Neuron (in vitro differentiated cells): ENCODE measurements around the gene CCR7.
"Not testable (repeated sequence)": the region's sequence is repeated elsewhere in the genome, so short reads cannot be mapped to it uniquely, and the experiment has no call there.

Source experiments
- H2AFZ ChIP-seq: one replicate; pipeline ENCODE4 v1.6.1; 2013; ENCODE audit warnings: low read depth, mild to moderate bottlenecking, inconsistent platforms, low read length, moderate library complexity
- H3K27me3 ChIP-seq: one replicate; pipeline ENCODE4 v1.6.1; 2013; ENCODE audit warnings: low read length; ENCODE audit not compliant: insufficient read depth
- H3K36me3 ChIP-seq: one replicate; pipeline ENCODE4 v1.6.1; 2013; ENCODE audit warnings: low read length; ENCODE audit not compliant: insufficient read depth
- H3K4me1 ChIP-seq: one replicate; pipeline ENCODE4 v1.6.1; 2013; ENCODE audit warnings: low read length; ENCODE audit not compliant: insufficient read depth
- H3K4me3 ChIP-seq: 2 replicates; pipeline ENCODE4 v1.5.1; 2013; ENCODE audit warnings: mild to moderate bottlenecking, low read length, moderate library complexity
- H3K9me3 ChIP-seq: one replicate; pipeline ENCODE4 v1.6.1; 2013; ENCODE audit warnings: low read length

The CCR7 gene

GRCh38 chr17:40602445-40603443 lies 37.5 kb upstream of the CCR7 start:
- Histone ChIP-seq H3K36me3 (no peaks in the 10 kb centered on the region), H3K27me3 (peaks cover 11% of the 10 kb centered on the region), H3K4me1 (no peaks in the 10 kb centered on the region), H2AFZ (no peak overlapping the region), H3K9me3 (no peaks in the 10 kb centered on the region), H3K4me3 (no peak overlapping the region)

GRCh38 chr17:40600486-40601046 lies 35.3 kb upstream of the CCR7 start:
- H3K9me3 ChIP-seq, result no peaks in the 10 kb centered on the region
- H3K36me3 ChIP-seq, result no peaks in the 10 kb centered on the region
- no peaks in the 10 kb centered on the region for H3K4me1 ChIP-seq
- H3K4me3 ChIP-seq, result no peak overlapping the region
- H3K27me3 ChIP-seq, result peaks cover 10% of the 10 kb centered on the region
- no peak overlapping the region for H2AFZ ChIP-seq

DNA sequence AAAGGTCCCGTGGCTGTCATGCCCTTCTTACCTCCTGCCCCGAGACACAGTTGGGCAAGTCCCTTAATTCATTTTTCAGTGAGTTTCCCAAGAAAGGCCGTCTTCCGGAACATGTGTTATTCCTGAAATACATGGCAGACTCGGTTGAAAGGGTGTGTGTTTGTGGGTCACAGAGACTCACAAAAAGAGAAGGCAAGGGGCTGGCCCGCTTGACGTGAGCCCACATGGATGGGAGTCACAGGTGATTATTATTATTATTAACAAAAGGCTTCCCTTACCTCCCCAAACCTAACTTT lies 34.1 kb upstream of the CCR7 start:
- no peaks in the 10 kb centered on the region for H3K36me3 ChIP-seq
- no peak overlapping the region for H2AFZ ChIP-seq
- H3K4me1 ChIP-seq, result no peaks in the 10 kb centered on the region
- no peaks in the 10 kb centered on the region for H3K9me3 ChIP-seq
- peaks cover 10% of the 10 kb centered on the region for H3K27me3 ChIP-seq
- no peak overlapping the region for H3K4me3 ChIP-seq

DNA sequence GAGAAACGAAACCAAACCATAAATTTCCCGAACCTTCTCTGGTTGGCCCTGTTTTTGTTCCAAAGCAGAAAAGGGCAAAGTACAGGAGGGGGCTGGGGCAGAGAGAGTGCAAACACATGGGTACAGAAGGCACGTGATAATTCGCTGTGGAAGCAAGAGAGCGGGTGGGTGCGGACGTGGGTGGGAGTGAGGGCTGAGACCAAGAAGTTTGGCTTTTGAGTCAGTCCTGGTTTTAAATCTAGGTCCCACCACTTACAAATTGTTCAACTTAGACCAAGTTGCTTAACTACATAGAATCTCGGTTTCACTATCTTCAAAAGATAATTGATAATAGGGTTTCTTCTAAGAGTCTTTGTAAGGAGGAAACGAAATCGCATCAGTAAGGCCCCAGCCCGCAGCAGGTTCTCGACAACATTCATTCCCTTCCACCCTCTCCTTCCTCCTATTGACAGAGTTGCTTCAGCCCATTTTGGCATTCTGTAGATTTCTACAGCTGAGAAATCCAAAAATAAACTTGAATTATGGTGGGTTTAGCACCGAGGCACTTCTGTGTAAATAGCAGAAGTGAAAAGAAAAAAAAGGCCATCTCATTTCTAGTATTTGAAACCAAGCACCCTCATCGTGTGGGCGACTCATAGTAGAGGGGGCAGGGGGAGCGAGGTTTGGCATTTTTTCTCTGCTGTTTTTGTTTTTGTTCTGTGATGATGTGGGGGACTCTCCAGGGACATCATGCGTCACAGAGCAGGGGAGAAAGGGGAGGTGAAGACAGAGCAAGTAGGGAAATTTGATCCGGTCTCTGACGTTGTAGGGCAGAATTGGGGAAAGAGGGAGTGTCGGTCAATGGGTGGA lies 33.6 kb upstream of the CCR7 start:
- Histone ChIP-seq H3K4me1 (no peaks in the 10 kb centered on the region), H3K9me3 (no peaks in the 10 kb centered on the region)

GRCh38 chr17:40598301-40598618 lies 33.0 kb upstream of the CCR7 start:
- H3K9me3 ChIP-seq, result no peaks in the 10 kb centered on the region
- H3K27me3 ChIP-seq, result peaks cover 10% of the 10 kb centered on the region
- H3K4me1 ChIP-seq, result no peaks in the 10 kb centered on the region
- H2AFZ ChIP-seq, result no peak overlapping the region
- no peaks in the 10 kb centered on the region for H3K36me3 ChIP-seq
- no peak overlapping the region for H3K4me3 ChIP-seq

More for the DNA sequence above, 33.6 kb upstream of the CCR7 start:
- Histone ChIP-seq H3K36me3 (no peaks in the 10 kb centered on the region), H3K4me3 (no peak overlapping the region), H2AFZ (no peak overlapping the region), H3K27me3 (peaks cover 10% of the 10 kb centered on the region)

- Histone ChIP-seq H3K4me1 (no peaks in the 10 kb centered on the region), H2AFZ (no peak overlapping the region), H3K27me3 (peaks cover 10% of the 10 kb centered on the region), H3K36me3 (no peaks in the 10 kb centered on the region), H3K9me3 (no peaks in the 10 kb centered on the region), H3K4me3 (no peak overlapping the region)
These were observed 32.5 kb upstream of the CCR7 start for GRCh38 chr17:40597556-40598300.

DNA sequence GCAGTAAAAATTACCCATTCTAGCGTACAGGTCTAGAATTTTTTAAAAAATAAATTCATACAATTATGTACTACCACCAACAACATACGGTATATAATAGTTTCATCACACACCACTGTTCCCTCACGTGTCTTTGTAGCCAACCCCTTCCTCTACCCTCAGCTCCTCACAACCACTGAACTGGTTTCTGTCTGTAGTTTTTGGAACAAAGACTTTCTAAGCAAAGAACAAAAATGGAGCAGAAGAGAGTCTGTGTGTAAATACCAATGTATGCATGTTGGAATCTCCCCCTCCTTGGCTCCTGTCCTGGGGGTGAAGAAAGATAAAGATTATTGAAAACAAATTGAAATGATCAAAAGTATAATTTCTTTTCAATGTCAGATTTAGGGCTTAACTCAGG lies 31.9 kb upstream of the CCR7 start:
- no peak overlapping the region for H2AFZ ChIP-seq
- no peaks in the 10 kb centered on the region for H3K9me3 ChIP-seq
- no peak overlapping the region for H3K4me3 ChIP-seq
- no peaks in the 10 kb centered on the region for H3K4me1 ChIP-seq
- H3K27me3 ChIP-seq, result peaks cover 10% of the 10 kb centered on the region
- H3K36me3 ChIP-seq, result no peaks in the 10 kb centered on the region

DNA sequence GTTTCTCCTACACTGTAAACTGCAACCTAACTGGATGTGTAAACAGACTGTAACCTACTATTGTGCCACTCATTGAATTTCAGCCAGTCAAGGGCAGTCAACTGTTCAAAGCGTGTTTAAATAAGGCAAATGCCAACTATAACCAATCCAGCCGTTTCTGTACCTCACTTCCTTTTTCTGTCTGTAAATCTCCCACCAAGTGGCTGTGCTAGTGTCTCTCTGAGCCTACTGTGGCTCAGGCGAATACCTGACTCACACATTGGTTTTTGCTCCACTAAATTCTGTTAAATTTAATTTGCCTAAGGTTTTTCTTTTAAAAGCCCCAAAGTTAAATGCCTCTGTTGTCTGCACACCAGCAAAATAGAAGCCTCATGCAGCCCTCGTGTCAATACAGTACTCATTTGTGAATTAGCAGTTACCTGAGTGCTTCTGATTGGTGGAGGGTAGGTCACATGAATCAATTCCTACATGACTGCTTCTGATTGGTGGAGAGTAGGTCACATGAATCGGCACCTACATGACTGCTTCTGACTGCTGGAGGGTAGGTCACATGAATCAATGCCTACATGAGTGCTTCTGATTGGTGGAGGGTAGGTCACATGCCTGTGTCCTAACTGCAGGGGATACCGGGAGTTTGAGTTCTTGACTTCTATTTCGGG lies 31.1 kb upstream of the CCR7 start:
- H3K4me1 ChIP-seq, result no peaks in the 10 kb centered on the region
- H3K4me3 ChIP-seq, result no peak overlapping the region
- H2AFZ ChIP-seq, result no peak overlapping the region
- no peaks in the 10 kb centered on the region for H3K9me3 ChIP-seq
- H3K27me3 ChIP-seq, result peaks cover 10% of the 10 kb centered on the region
- H3K36me3 ChIP-seq, result no peaks in the 10 kb centered on the region

DNA sequence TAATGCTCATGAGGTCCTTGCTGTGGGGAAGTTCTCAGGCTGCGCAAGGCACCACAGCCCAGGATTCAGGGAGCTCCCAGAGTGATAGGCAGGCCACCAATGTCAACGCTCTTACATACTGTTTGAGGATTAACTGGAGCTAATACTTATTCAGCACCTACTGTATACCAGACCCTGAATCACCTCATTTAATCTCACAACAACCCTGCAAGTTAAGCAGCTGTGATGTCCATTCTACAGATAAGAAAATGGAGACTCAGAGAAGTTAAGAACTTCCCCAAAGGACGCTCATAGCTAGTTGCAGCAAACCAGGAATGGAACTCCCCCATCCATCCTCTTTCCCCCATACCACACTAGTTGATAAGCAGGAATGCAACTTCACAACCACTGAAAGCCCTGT lies 25.5 kb upstream of the CCR7 start:
- H3K36me3 ChIP-seq, result no peaks in the 10 kb centered on the region
- H3K27me3 ChIP-seq, result peaks cover 6% of the 10 kb centered on the region
- no peak overlapping the region for H3K4me3 ChIP-seq
- H2AFZ ChIP-seq, result no peak overlapping the region
- H3K4me1 ChIP-seq, result no peaks in the 10 kb centered on the region
- H3K9me3 ChIP-seq, result no peaks in the 10 kb centered on the region

GRCh38 chr17:40588552-40588951 lies 23.3 kb upstream of the CCR7 start:
- H2AFZ ChIP-seq, result no peak overlapping the region
- H3K9me3 ChIP-seq, result no peaks in the 10 kb centered on the region
- H3K36me3 ChIP-seq, result no peaks in the 10 kb centered on the region
- no peaks in the 10 kb centered on the region for H3K4me1 ChIP-seq
- no peak overlapping the region for H3K4me3 ChIP-seq
- no peaks in the 10 kb centered on the region for H3K27me3 ChIP-seq

GRCh38 chr17:40586264-40586663 lies 21.0 kb upstream of the CCR7 start:
- H3K9me3 ChIP-seq, H2AFZ ChIP-seq: not testable (repeated sequence)

GRCh38 chr17:40584950-40585349 lies 19.7 kb upstream of the CCR7 start:
- not testable (repeated sequence) for H2AFZ ChIP-seq, H3K36me3 ChIP-seq, H3K4me1 ChIP-seq, H3K4me3 ChIP-seq, H3K9me3 ChIP-seq, H3K27me3 ChIP-seq

More at GRCh38 chr17:40586264-40586663, 21.0 kb upstream of the CCR7 start:
- not testable (repeated sequence) for H3K36me3 ChIP-seq, H3K27me3 ChIP-seq, H3K4me1 ChIP-seq, H3K4me3 ChIP-seq
